Neutrophil (primary cell): ENCODE data around the gene AP2B1.

Experiments
- H3K27ac ChIP-seq: fragments of 200-600 bp; sonication (generic); 2 replicates; pipeline ENCODE4 v1.5.1; 2016; ENCODE audit warnings: mild to moderate bottlenecking, moderate library complexity
- H3K27me3 ChIP-seq: fragments of 200-600 bp; sonication (generic); 2 replicates; pipeline ENCODE4 v1.6.0; 2016; ENCODE audit warnings: mild to moderate bottlenecking
- H3K36me3 ChIP-seq: fragments of 200-600 bp; sonication (generic); 2 replicates; pipeline ENCODE4 v1.5.1; 2017
- H3K4me1 ChIP-seq, 2 experiments: fragments of 200-600 bp in 1 of 2; sonication (generic) in 1 of 2; 1 replicate in 1 of 2; 2 replicates in 1 of 2; pipeline versions ENCODE4 v1.5.1 to v1.6.1; 2013 to 2016; ENCODE audit warnings: low read depth in 1 of 2, low read length in 1 of 2, mild to moderate bottlenecking in 1 of 2, moderate library complexity in 1 of 2; ENCODE audit not compliant: control insufficient read depth in 1 of 2, insufficient read depth in 1 of 2
- H3K4me3 ChIP-seq, 2 experiments: fragments of 200-600 bp in 1 of 2; sonication (generic) in 1 of 2; 1 replicate in 1 of 2; 2 replicates in 1 of 2; pipeline ENCODE4 v1.5.1; 2013 to 2016; ENCODE audit warnings: low read depth in 1 of 2, low read length in 1 of 2, mild to moderate bottlenecking in 1 of 2, moderate library complexity in 1 of 2
- H3K9me3 ChIP-seq: fragments of 200-600 bp; sonication (generic); 2 replicates; pipeline ENCODE4 v1.5.1; 2016
- TF ChIP-seq, protein P1 (sequence below): fragments of 200-600 bp; sonication (generic); IDR thresholded peaks from 2 replicates; pipeline ENCODE4 v1.5.1; 2016; ENCODE audit warnings: antibody characterized with exemption

Gene AP2B1

GRCh38 chr17:35655303-35655702 lies 68.2 kb downstream of the AP2B1 start:
- H3K27me3 ChIP-seq = no peaks in the 10 kb centered on the region
- H3K9me3 ChIP-seq = no peaks in the 10 kb centered on the region
- no peak overlapping the region for H3K27ac ChIP-seq
- TF ChIP-seq, protein P1, sequence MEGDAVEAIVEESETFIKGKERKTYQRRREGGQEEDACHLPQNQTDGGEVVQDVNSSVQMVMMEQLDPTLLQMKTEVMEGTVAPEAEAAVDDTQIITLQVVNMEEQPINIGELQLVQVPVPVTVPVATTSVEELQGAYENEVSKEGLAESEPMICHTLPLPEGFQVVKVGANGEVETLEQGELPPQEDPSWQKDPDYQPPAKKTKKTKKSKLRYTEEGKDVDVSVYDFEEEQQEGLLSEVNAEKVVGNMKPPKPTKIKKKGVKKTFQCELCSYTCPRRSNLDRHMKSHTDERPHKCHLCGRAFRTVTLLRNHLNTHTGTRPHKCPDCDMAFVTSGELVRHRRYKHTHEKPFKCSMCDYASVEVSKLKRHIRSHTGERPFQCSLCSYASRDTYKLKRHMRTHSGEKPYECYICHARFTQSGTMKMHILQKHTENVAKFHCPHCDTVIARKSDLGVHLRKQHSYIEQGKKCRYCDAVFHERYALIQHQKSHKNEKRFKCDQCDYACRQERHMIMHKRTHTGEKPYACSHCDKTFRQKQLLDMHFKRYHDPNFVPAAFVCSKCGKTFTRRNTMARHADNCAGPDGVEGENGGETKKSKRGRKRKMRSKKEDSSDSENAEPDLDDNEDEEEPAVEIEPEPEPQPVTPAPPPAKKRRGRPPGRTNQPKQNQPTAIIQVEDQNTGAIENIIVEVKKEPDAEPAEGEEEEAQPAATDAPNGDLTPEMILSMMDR = no peak
- no peaks in the 10 kb centered on the region for H3K4me1 ChIP-seq
- no peak overlapping the region for H3K4me3 ChIP-seq
- peaks cover 65% of the 10 kb centered on the region for H3K36me3 ChIP-seq

DNA sequence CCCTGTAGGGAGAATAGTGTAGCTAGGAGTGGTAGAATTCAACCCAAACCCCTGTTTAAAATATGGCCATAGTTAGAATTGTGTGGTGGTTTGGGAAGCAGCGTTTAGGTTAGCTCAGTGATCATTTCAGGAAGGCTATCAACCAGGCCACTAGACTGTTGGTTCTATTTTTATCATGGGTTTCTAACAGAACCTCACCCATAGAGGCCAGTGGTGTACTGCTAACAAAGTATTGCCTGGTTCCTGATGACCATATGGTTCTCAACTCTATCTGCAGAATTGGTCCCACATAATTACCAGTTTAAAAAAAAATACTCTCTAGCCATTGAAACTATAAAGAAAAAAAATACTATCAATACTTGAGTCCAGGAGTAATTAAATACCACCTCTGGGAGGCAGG lies 73.8 kb downstream of the AP2B1 start:
- no peak overlapping the region for H3K4me3 ChIP-seq
- peaks cover 75% of the 10 kb centered on the region for H3K36me3 ChIP-seq
- TF ChIP-seq, protein P1 = no peak
- no peaks in the 10 kb centered on the region for H3K4me1 ChIP-seq
- no peaks in the 10 kb centered on the region for H3K27me3 ChIP-seq
- H3K9me3 ChIP-seq = no peaks in the 10 kb centered on the region
- H3K27ac ChIP-seq = no peak overlapping the region

GRCh38 chr17:35664685-35665084 lies 77.6 kb downstream of the AP2B1 start:
- no peaks in the 10 kb centered on the region for H3K4me1 ChIP-seq
- TF ChIP-seq, protein P1 = no peak
- H3K4me3 ChIP-seq = no peak overlapping the region
- H3K27ac ChIP-seq = no peak overlapping the region
- no peaks in the 10 kb centered on the region for H3K27me3 ChIP-seq
- H3K36me3 ChIP-seq = peaks cover 60% of the 10 kb centered on the region
- H3K9me3 ChIP-seq = no peaks in the 10 kb centered on the region

DNA sequence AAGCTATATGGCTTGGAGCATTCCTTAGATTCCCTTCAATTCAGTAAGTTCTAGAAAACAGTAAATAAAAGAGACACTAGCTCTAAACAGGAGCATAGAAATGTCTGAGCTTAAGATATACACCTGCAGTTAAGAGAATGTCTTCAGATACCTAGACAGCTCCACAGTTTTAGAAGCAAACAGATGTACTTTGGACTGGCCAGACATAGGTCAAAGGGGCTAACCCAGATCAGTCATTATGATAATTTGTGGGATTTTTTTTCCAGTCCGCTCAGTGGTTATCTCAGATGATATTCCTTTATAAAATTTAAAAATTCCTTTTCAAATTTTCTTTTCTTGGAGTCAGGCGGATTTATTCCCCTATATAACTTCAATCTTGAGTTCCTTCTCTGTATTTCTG lies 78.5 kb downstream of the AP2B1 start:
- H3K9me3 ChIP-seq = no peaks in the 10 kb centered on the region
- TF ChIP-seq, protein P1 = no peak
- H3K27me3 ChIP-seq = no peaks in the 10 kb centered on the region
- H3K4me3 ChIP-seq = no peak overlapping the region
- H3K4me1 ChIP-seq = no peaks in the 10 kb centered on the region
- no peak overlapping the region for H3K27ac ChIP-seq
- H3K36me3 ChIP-seq = peaks cover 59% of the 10 kb centered on the region

- Histone ChIP-seq H3K4me1 (no peaks in the 10 kb centered on the region), H3K9me3 (no peaks in the 10 kb centered on the region), H3K27ac (no peak overlapping the region), H3K36me3 (peaks cover 60% of the 10 kb centered on the region), H3K27me3 (no peaks in the 10 kb centered on the region), H3K4me3 (no peak overlapping the region)
- TF ChIP-seq, protein P1 = no peak
These were observed 78.9 kb downstream of the AP2B1 start for GRCh38 chr17:35666070-35666469.

GRCh38 chr17:35666967-35667532 lies 79.9 kb downstream of the AP2B1 start:
- no peaks in the 10 kb centered on the region for H3K27me3 ChIP-seq
- H3K27ac ChIP-seq = no peak overlapping the region
- no peaks in the 10 kb centered on the region for H3K4me1 ChIP-seq
- H3K4me3 ChIP-seq = no peak overlapping the region
- peaks cover 65% of the 10 kb centered on the region for H3K36me3 ChIP-seq
- TF ChIP-seq, protein P1 = no peak
- H3K9me3 ChIP-seq = no peaks in the 10 kb centered on the region
